HG02884 (cell line): ENCODE measurements around the gene FAM98C.

Experiments used
- ATAC-seq: cut with Tn5 transposase; IDR thresholded peaks from one replicate; pipeline ENCODE4 v1.9.1; 2021; ENCODE audit warnings: mild to moderate bottlenecking, moderate library complexity; ENCODE audit not compliant: unreplicated experiment

FAM98C gene

GRCh38 chr19:38377052-38377451 lies 25.8 kb upstream of the FAM98C start:
- ATAC-seq: no peak

DNA sequence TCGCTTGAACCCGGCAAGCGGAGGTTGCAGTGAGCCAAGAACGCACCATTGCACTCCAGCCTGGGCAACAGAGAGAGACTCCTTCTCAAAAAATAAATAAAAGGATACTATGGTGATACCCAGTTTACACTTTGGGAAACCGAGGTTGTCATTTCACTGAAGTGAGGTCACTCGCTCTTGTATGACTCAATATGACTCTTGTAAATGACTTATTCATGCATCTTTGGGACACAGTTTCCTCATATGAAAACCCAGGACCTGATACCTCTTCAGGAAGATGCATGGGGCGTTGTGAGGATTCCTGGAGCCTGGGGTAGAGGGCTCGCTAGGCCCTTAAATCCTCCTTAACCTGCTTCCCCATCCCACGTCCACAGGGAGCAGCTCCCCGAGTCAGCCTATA lies 24.0 kb upstream of the FAM98C start:
- ATAC-seq: no peak

DNA sequence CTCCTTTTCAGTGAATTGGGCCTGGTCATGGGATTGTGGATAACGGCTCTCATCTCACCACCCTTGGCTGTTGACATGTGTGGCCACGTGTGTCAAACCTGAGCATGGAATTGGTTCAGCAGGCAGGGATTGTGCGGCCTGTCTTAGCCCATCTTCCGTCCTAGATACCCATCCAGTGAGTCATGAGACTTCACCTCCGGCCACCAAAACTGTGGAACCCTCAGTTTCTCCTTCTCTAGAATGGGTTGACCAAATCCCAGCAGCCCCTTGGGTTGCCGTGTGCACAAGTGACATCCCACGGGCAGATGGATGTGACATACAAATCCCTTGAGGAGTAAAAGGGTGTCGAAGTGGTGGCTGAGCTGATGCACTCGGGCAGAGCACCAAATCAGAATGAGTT lies 21.8 kb upstream of the FAM98C start:
- ATAC-seq: no peak

DNA sequence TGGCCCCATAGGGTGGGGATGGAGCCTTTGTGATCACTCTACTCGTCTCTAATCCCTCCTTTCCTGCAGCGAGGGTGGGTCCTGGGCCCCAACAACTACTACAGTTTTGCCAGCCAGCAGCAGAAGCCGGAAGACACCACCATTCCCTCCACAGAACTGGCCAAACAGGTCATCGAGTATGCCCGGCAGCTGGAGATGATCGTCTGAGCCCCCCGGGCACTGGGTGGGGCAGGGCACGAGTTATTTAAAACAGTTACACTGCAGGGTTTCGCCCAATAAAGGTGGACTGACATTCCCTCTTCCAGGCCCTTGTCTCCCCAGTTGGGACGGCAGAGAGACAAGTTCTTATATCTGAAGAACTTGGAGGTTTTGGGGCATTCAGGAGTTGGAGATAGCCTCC lies 19.7 kb upstream of the FAM98C start:
- no peak for ATAC-seq

- ATAC-seq: no peak
Measured at GRCh38 chr19:38383743-38384142, 19.1 kb upstream of the FAM98C start.

DNA sequence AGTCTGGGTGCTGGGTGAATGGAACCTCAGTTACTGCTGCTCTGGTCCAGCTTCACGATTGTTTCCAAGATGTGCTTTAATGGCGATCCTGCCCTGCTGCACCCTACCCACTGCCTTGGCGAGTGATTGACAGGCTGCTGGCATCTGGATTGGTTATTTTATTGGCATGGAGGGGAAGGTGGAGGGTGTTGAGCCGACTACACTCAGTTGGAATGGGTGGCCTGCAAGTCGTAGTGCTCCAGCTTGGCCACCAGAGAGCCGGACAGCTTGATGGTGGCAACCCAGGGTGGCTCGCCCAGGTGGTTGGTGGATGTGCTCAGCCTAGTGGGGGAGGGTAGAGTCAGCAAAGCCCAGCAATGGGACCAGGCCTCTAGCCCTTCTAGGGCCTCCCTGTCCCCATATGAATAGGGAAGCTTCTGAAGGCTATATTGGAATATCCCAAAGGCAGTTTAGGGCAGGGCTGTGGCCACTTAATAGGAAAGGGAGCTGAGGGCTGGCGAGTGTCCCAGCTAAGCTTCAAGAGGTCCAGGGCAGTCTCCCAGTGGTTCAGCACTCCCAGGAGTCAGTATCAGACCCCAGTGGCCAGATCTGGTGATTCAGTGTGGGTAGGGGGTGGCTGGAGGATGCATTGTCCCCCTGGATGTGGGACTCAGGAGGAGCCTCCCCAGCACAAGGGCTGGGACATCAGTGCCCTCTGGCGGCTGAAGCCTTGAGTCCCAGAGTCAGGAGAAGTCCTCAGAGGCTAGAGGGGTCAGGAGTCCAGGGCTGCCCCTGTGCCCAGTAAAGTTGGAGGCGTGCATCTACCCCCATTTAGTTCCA lies 18.5 kb upstream of the FAM98C start:
- no peak for ATAC-seq

GRCh38 chr19:38385057-38385803 lies 17.7 kb upstream of the FAM98C start:
- ATAC-seq: no peak

- ATAC-seq: no peak
Measured at GRCh38 chr19:38385804-38386257, 17.1 kb upstream of the FAM98C start.

DNA sequence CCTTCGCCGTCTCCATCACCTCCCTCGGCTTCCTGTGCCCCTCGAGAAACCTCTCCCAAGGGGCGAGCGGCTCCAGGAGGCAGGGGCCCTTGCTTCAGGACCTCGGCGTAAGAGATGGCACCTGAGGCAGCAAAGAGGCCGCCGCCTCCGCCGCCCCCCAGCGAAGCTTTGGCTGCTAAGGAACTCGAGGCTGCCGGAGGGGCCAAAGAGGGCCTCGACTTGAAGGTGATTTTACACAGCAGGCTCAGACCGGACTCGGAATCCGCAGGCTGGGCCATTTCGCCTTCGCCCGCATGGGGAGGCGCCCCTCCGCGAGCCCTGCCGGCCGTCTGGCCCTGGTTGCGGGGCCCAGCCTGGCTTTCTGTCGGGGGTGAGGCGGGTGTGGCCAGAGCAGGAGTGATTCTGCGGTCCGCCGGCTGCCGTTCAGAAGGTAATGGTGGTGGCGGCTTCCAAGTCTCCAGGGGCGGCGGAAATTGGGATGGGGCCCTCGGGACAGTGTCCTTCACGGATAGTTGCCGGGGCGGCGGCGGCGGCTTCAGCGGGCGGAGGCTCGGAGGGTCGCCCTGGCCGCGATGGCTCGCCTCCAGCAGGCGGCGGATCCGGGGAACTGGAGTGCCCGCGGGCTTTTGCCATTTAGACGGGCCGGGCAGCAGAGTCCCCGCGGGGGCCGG lies 16.5 kb upstream of the FAM98C start:
- no peak for ATAC-seq

DNA sequence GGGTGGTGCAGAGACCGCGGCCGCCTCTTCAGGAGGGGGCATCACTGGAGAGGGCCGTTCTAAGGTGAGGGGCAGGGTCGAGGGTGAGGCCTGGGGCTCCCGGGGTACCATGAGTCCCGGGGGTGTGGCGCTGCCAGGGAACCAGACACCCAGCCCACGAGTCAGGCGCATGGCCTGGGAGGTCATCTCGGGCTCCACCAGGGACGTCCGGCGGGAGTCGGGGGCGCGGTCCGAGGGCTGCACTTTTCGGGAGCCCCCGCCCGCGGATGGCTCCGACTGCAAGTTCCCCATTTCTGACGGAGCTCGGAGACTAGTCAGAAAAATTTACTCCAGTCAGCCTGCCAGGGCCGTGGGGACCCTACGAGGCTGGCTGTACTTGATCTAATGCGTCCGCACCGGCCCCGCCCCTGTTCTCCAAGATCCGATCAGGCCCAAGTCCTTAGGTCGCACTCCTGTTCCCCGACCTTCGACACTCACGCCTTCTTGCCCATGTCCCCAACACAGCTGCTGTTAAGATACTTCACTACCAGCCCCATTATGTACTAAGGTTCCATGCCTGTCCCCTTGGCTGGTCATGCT lies 15.8 kb upstream of the FAM98C start:
- no peak for ATAC-seq

- no peak for ATAC-seq
Measured at GRCh38 chr19:38387550-38388348, 15.1 kb upstream of the FAM98C start, which contains the start of gene GGN. Gene GGN, minus strand, starts transcription at chr19:38388034. Its CDS starts 773 bp downstream, at chr19:38387261.

DNA sequence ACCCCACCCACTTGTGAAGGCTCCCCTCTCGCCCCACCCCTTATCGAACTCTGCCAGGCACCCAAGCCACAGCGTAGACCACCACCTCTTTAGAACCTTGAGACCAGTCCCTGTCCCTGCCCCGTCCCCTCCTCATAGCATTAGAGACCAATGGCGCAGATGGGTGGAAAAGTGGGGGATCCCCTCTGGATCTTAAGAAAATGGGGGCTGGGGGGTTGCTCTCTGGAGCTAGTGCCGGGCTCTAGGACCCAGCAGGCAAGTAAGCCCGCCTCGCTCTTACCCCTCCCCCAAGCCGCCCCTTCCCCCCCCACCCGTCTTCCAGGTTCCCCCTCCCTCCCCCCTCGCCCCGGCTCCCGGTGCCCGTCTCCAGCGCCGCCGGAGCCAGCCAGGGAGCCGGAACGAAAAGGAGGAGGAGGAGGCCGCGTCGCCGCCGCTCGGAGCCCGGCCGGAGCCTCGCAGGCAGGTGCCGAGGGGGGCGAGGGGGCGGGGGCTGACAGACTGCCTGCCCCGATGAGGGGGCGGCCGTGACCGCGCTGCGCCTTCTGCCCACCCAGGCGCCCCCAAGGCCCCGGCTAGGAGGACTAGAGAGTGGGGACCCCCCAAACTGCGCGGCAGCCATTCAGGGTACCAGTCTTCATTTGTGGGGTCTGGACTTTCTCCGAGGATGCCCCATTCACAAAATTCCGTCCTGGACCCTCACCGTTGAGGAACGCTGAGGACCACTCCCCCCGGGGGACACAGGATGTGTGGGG lies 14.4 kb upstream of the FAM98C start, which contains the start of gene SPRED3:
SPRED3 (plus strand) TSS at position 349 of the 752 bp plus-strand sequence. CDS start 1,606 bp downstream, outside the sequence.
- ATAC-seq: no peak

GRCh38 chr19:38389101-38389925 lies 13.6 kb upstream of the FAM98C start:
- ATAC-seq: no peak

DNA sequence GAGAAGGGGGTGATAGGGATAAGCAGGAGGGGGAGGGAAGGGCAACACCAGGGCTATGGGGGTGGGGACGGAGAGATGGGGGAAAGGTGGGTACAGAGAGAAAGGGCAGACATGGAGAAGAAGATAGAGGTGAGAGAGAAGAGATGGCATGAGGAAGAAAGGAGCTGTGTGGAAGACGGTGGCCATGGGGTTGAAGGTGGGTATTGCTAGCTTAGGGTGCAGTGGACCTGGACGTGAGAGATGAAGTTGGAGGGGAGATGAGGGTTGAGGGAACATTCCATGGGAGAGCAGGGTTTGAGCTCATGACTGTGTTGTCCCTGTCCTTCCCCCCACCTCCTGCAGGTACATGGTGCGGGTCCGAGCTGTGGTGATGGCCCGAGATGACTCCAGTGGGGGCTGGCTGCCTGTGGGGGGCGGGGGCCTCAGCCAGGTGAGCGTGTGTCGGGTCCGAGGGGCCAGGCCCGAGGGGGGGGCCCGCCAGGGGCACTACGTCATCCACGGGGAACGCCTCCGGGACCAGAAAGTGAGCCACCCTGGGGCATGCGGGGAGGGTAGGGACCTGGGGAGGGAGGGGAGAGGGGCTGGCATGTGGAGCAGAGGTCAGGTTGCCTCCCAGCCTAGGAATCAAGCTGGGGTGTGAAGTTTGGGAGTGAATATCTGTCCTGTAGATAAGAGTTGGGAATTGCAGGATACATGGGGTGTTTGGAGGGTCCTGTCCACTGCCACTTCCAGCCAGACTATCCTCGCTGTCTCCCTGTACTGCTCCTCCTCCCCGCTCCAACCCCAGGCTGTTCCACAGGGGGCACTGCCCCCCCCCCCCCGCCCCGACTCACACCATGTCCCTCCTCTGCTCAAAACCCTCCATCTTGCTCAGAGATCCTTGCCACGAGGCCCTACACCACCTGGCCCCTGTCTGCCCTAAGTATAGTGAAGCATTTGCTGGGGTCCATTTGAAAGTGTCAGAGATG lies 12.7 kb upstream of the FAM98C start:
- no peak for ATAC-seq

GRCh38 chr19:38391911-38392464 lies 10.9 kb upstream of the FAM98C start:
- no peak for ATAC-seq

GRCh38 chr19:38392707-38393308 lies 10.1 kb upstream of the FAM98C start:
- ATAC-seq: no peak

DNA sequence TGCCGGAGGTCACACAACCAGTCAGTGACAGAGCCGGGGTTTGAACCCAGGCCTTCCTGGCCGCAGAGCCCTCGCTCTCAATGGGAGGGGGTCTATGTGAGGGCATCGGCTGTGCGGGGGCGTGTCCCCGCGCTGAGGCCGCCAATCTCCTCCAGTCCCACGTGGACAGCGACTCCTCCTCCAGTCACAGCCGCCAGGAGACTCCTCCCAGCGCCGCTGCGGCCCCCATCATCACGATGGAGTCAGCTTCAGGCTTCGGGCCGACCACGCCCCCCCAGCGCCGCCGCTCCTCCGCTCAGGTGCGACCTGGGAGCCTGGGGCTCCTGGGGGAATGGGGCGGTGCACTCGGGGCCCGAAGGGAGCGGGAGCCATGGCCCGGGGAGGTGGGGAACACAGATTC lies 8.4 kb upstream of the FAM98C start:
- no peak for ATAC-seq
